GM18520 (cell line): Measurements from ENCODE around the gene SCO1.
A peak's percentile ranks its signal among the peaks of the same experiment; 100 is the strongest.

Source experiments
- ATAC-seq: cut with Tn5 transposase; IDR thresholded peaks from one replicate; pipeline ENCODE4 v1.9.1; 2021; ENCODE audit not compliant: unreplicated experiment

SCO1 gene

GRCh38 chr17:10657148-10657547 is 40.2 kb downstream of the SCO1 start, which contains the start of gene MYH3:
Gene MYH3, minus strand, starts transcription at chr17:10657309. Its CDS starts 2,245 bp downstream, at chr17:10655064.
- no peak for ATAC-seq

GRCh38 chr17:10653987-10654386 is 43.3 kb downstream of the SCO1 start:
- no peak for ATAC-seq

GRCh38 chr17:10652984-10653659 is 44.2 kb downstream of the SCO1 start:
- ATAC-seq, result no peak

- no peak for ATAC-seq
Observed at GRCh38 chr17:10651927-10652326, 45.4 kb downstream of the SCO1 start.

- ATAC-seq, result no peak
Observed at GRCh38 chr17:10649602-10650001, 47.7 kb downstream of the SCO1 start.

- ATAC-seq, result no peak
Observed at GRCh38 chr17:10648956-10649355, 48.4 kb downstream of the SCO1 start.

GRCh38 chr17:10648381-10648780 is 49.0 kb downstream of the SCO1 start:
- no peak for ATAC-seq

- no peak for ATAC-seq
Observed at GRCh38 chr17:10646392-10646990, 50.8 kb downstream of the SCO1 start.

- no peak for ATAC-seq
Observed at GRCh38 chr17:10640475-10640874, 56.9 kb downstream of the SCO1 start.

- ATAC-seq, result no peak
Observed at GRCh38 chr17:10638151-10638550, 59.2 kb downstream of the SCO1 start.

- no peak for ATAC-seq
Observed at GRCh38 chr17:10635290-10635689, 62.0 kb downstream of the SCO1 start.

GRCh38 chr17:10633738-10634379 is 63.5 kb downstream of the SCO1 start:
- peak; percentile 90 for ATAC-seq

GRCh38 chr17:10631701-10632100 is 65.6 kb downstream of the SCO1 start:
- no peak for ATAC-seq

- no peak for ATAC-seq
Observed at GRCh38 chr17:10631048-10631700, 66.2 kb downstream of the SCO1 start.

- ATAC-seq, result no peak
Observed at GRCh38 chr17:10629706-10630105, 67.6 kb downstream of the SCO1 start.

- no peak for ATAC-seq
Observed at GRCh38 chr17:10628756-10629155, 68.6 kb downstream of the SCO1 start.

GRCh38 chr17:10626390-10626789 is 70.9 kb downstream of the SCO1 start:
- ATAC-seq, result no peak

GRCh38 chr17:10624969-10625368 is 72.4 kb downstream of the SCO1 start:
- no peak for ATAC-seq

GRCh38 chr17:10623737-10624338 is 73.5 kb downstream of the SCO1 start:
- no peak for ATAC-seq

- no peak for ATAC-seq
Observed at GRCh38 chr17:10622617-10623485, 74.5 kb downstream of the SCO1 start.
